Hepatocyte (in vitro differentiated cells): Measurements from ENCODE around the gene PKNOX2. TPM values are rescaled to one million over a fixed set of nuclear protein-coding genes. Genes with fewer than 3 reads are reported as not detected.

ENCODE experiments used
- DNase-seq: peaks from one replicate; pipeline ENCODE4 v3.0.0-alpha.2; 2016; ENCODE audit warnings: low spot score
- H2AFZ ChIP-seq: fragments of 200-600 bp; sonication (generic); 2 replicates; pipeline ENCODE4 v1.6.0; 2016; ENCODE audit warnings: antibody characterized with exemption, mild to moderate bottlenecking
- H3K27ac ChIP-seq: fragments of 200-600 bp; sonication (generic); 2 replicates; pipeline ENCODE4 v1.5.1; 2016; ENCODE audit warnings: mild to moderate bottlenecking
- H3K27me3 ChIP-seq: fragments of 200-600 bp; sonication (generic); 2 replicates; pipeline ENCODE4 v1.6.1; 2016
- H3K36me3 ChIP-seq: fragments of 200-600 bp; sonication (generic); replicated peaks from 2 replicates; pipeline ENCODE4 v1.5.1; 2016; ENCODE audit warnings: low read depth; ENCODE audit not compliant: insufficient read depth
- H3K4me1 ChIP-seq: fragments of 200-600 bp; sonication (generic); 2 replicates; pipeline ENCODE4 v1.5.1; 2016; ENCODE audit warnings: mild to moderate bottlenecking, moderate library complexity; ENCODE audit not compliant: insufficient read depth
- H3K4me2 ChIP-seq: fragments of 200-600 bp; sonication (generic); 2 replicates; pipeline ENCODE4 v1.6.0; 2016
- H3K4me3 ChIP-seq: fragments of 200-600 bp; sonication (generic); 2 replicates; pipeline ENCODE4 v1.5.1; 2016; ENCODE audit warnings: mild to moderate bottlenecking
- H3K79me2 ChIP-seq: fragments of 200-600 bp; sonication (generic); 2 replicates; pipeline ENCODE4 v1.6.0; 2017; ENCODE audit warnings: mild to moderate bottlenecking
- H3K9me2 ChIP-seq: fragments of 200-600 bp; sonication (generic); replicated peaks from 2 replicates; pipeline ENCODE4 v1.6.0; 2017; ENCODE audit warnings: mild to moderate bottlenecking; ENCODE audit not compliant: insufficient read depth
- H3K9me3 ChIP-seq: fragments of 200-600 bp; sonication (generic); 2 replicates; pipeline ENCODE4 v1.5.1; 2016; ENCODE audit warnings: low read depth, mild to moderate bottlenecking
- H4K20me1 ChIP-seq: fragments of 200-600 bp; sonication (generic); 2 replicates; pipeline ENCODE4 v1.6.0; 2016; ENCODE audit warnings: mild to moderate bottlenecking; ENCODE audit not compliant: insufficient read depth, poor library complexity, severe bottlenecking
- EZH2 ChIP-seq: fragments of 200-600 bp; sonication (generic); IDR thresholded peaks from 2 replicates; pipeline ENCODE4 v1.6.1; 2016; ENCODE audit warnings: antibody characterized with exemption, mild to moderate bottlenecking, borderline replicate concordance
- EZH2phosphoT487 ChIP-seq: fragments of 200-600 bp; sonication (generic); IDR thresholded peaks from one replicate; pipeline ENCODE4 v1.6.1; 2018; ENCODE audit warnings: antibody characterized with exemption, mild to moderate bottlenecking, low read depth, moderate library complexity; ENCODE audit not compliant: unreplicated experiment, severe bottlenecking
- WGBS: methylation state at CpG from one replicate; pipeline ENCODE4 v1.1.6; 2016; ENCODE audit warnings: low lambda C conversion rate; ENCODE audit errors: missing lambda C conversion rate; 5-methylcytosine and 5-hydroxymethylcytosine counted together
- polyA plus RNA-seq: library from polyadenylated mRNA; unstranded; fragments of >200 nt; fragmentation: Nextera tagmentation; extraction: Ambion mirVana; gene quantifications from 2 replicates; pipeline ENCODE4 v1.2.1, GENCODE V29; 2016
- total RNA-seq: library from RNA; depleted of rRNA; stranded (reverse); fragments of >200 nt; gene quantifications from 2 replicates; pipeline ENCODE4 v1.2.3, GENCODE V29; 2014
- TF ChIP-seq, protein P1 (sequence below): fragments of 200-600 bp; sonication (generic); IDR thresholded peaks from 2 replicates; pipeline ENCODE4 v1.5.1; 2016; ENCODE audit warnings: antibody characterized with exemption, mild to moderate bottlenecking; ENCODE audit not compliant: poor library complexity

Gene PKNOX2
- total and polyA plus RNA-seq, 2 experiments from 2014 or later = 3.0 to 3.1 TPM

DNA sequence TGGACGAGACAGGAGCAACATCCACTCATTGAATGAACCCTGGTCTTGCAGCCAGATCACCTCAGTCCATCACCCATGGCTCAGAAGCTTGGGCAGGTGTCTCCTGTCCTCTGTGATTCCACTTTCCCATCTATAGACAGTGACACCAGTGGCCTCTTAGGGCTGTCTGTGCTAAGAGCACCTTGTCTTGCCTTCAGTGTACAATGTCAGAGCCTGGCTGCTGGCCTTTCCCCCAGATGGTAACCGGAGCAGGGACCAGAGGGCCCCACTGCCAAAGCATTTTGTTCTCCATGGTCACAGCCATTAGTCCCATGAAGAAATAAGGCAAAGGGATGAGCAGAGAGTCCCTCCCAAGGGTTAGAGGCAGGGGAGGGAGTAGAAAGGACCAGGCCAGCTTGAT is 35.4 kb downstream of the PKNOX2 start:
- Histone ChIP-seq H3K79me2 (no peaks in the 10 kb centered on the region), H3K36me3 (no peaks in the 10 kb centered on the region), H3K4me1 (no peaks in the 10 kb centered on the region), H3K4me3 (no peak overlapping the region), H2AFZ (no peak overlapping the region), H3K9me3 (no peaks in the 10 kb centered on the region), H3K4me2 (no peak overlapping the region), H3K27ac (no peak overlapping the region), H3K9me2 (no peaks in the 10 kb centered on the region), H4K20me1 (no peaks in the 10 kb centered on the region), H3K27me3 (no peaks in the 10 kb centered on the region)
- 100% methylated on average over 2 of the region's 2 CpGs for WGBS
- DNase-seq = no peak
- no peak for TF ChIP-seq EZH2phosphoT487
- TF ChIP-seq EZH2 = no peak
- TF ChIP-seq, protein P1, sequence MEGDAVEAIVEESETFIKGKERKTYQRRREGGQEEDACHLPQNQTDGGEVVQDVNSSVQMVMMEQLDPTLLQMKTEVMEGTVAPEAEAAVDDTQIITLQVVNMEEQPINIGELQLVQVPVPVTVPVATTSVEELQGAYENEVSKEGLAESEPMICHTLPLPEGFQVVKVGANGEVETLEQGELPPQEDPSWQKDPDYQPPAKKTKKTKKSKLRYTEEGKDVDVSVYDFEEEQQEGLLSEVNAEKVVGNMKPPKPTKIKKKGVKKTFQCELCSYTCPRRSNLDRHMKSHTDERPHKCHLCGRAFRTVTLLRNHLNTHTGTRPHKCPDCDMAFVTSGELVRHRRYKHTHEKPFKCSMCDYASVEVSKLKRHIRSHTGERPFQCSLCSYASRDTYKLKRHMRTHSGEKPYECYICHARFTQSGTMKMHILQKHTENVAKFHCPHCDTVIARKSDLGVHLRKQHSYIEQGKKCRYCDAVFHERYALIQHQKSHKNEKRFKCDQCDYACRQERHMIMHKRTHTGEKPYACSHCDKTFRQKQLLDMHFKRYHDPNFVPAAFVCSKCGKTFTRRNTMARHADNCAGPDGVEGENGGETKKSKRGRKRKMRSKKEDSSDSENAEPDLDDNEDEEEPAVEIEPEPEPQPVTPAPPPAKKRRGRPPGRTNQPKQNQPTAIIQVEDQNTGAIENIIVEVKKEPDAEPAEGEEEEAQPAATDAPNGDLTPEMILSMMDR = no peak

DNA sequence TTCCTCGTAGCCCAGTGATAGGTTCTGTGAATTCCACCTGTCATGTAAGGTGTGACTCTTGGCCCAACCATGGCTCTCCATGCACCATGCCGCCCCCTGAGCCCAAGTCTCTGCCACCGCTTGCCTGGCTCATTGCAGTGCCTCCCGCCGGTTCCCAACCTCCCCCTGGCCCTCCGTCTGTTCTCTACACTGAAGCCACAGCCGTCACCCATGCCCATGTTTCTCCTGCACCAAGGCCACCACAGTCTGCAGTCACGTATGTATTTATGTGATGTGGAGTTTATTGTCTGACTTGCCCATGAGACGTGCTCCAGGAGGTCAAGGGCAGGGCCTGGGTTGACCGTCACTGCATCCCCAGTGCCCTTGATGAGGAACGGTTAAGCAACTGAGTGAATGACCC is 35.9 kb downstream of the PKNOX2 start:
- Histone ChIP-seq H4K20me1 (no peaks in the 10 kb centered on the region), H3K9me2 (no peaks in the 10 kb centered on the region), H3K4me3 (no peak overlapping the region), H3K4me2 (no peak overlapping the region), H3K27me3 (no peaks in the 10 kb centered on the region), H2AFZ (no peak overlapping the region), H3K4me1 (no peaks in the 10 kb centered on the region), H3K79me2 (no peaks in the 10 kb centered on the region), H3K36me3 (no peaks in the 10 kb centered on the region), H3K9me3 (no peaks in the 10 kb centered on the region), H3K27ac (no peak overlapping the region)
- TF ChIP-seq, protein P1 = no peak
- TF ChIP-seq EZH2phosphoT487 = no peak
- TF ChIP-seq EZH2 = no peak
- DNase-seq = no peak
- 96% methylated on average over 11 of the region's 11 CpGs for WGBS

DNA sequence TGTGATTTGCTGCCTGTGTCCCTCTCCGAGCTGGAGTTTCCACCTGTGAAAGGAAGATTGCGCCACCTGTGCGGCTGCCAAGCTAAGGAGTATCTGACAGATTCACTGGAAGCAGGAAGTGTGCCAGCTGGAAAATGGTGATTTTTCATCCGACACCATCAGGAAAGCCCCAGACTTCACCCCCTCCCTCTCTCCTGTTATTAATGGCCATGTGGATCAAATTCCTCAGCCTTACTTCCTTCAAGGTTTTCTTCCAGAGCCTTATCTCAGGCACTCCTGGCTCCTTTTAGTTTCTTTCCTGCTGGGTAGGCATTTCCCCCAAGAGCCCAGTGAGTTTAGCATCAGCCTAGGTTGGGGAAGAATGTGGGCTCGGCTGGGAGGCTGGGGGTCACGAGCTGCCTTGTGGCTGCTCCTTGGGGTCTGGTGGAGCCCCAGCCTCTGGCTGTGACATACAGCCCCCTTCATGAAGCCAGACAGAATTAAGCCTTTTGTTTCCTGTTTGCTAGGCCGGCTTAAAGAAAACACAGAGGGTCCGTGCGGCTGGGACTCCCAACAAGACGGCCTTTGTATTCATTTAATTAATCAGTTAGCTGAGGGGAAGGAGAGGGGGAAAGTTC is 37.1 kb downstream of the PKNOX2 start:
- H3K4me3 ChIP-seq = no peak overlapping the region
- 54% methylated on average over 10 of the region's 10 CpGs for WGBS
- H3K9me2 ChIP-seq = no peaks in the 10 kb centered on the region
- H3K4me2 ChIP-seq = no peak overlapping the region
- no peak overlapping the region for H3K27ac ChIP-seq
- H3K79me2 ChIP-seq = no peaks in the 10 kb centered on the region
- no peaks in the 10 kb centered on the region for H3K9me3 ChIP-seq
- TF ChIP-seq EZH2phosphoT487 (no peak), EZH2 (no peak)
- TF ChIP-seq, protein P1 = no peak
- peak; percentile 40 for DNase-seq
- H3K4me1 ChIP-seq = no peaks in the 10 kb centered on the region
- no peaks in the 10 kb centered on the region for H3K27me3 ChIP-seq
- no peaks in the 10 kb centered on the region for H4K20me1 ChIP-seq
- H3K36me3 ChIP-seq = no peaks in the 10 kb centered on the region
- H2AFZ ChIP-seq = no peak overlapping the region
